Loucy (cell line): Measurements from ENCODE around the gene FRAS1.

Experiments used
- H2AFZ ChIP-seq: fragments of 200-600 bp; sonication (generic); 2 replicates; pipeline ENCODE4 v1.6.0; 2016; ENCODE audit warnings: antibody characterized with exemption, mild to moderate bottlenecking, low read length, moderate library complexity
- H3F3A ChIP-seq: fragments of 200-600 bp; 2 replicates; pipeline ENCODE4 v1.6.0; 2016; ENCODE audit warnings: antibody characterized with exemption, low read depth, mild to moderate bottlenecking
- H3K27me3 ChIP-seq: fragments of 200-600 bp; sonication (generic); 2 replicates; pipeline ENCODE4 v1.6.1; 2014; ENCODE audit warnings: low read length, mild to moderate bottlenecking; ENCODE audit not compliant: insufficient read depth, poor library complexity, severe bottlenecking
- H3K36me3 ChIP-seq: fragments of 200-600 bp; sonication (generic); 2 replicates; pipeline ENCODE4 v1.6.1; 2016; ENCODE audit warnings: low read length; ENCODE audit not compliant: insufficient read depth
- H3K4me1 ChIP-seq: fragments of 200-600 bp; sonication (generic); 2 replicates; pipeline ENCODE4 v1.5.1; 2014; ENCODE audit warnings: low read length, mild to moderate bottlenecking; ENCODE audit not compliant: insufficient read depth, poor library complexity, severe bottlenecking
- H3K4me2 ChIP-seq: fragments of 200-600 bp; sonication (generic); 2 replicates; pipeline ENCODE4 v1.6.0; 2014; ENCODE audit warnings: antibody characterized with exemption, low read length, low read depth, mild to moderate bottlenecking; ENCODE audit not compliant: poor library complexity, severe bottlenecking
- H3K4me3 ChIP-seq: fragments of 200-600 bp; sonication (generic); 2 replicates; pipeline ENCODE4 v1.5.1; 2014; ENCODE audit warnings: low read length, mild to moderate bottlenecking, mixed read lengths; ENCODE audit not compliant: poor library complexity, severe bottlenecking
- H3K79me2 ChIP-seq: fragments of 200-600 bp; sonication (generic); 2 replicates; pipeline ENCODE4 v1.6.1; 2014; ENCODE audit warnings: low read length; ENCODE audit not compliant: insufficient read depth
- H3K9ac ChIP-seq: fragments of 200-600 bp; sonication (generic); 2 replicates; pipeline ENCODE4 v1.6.0; 2014; ENCODE audit warnings: mild to moderate bottlenecking, low read depth, low read length, moderate library complexity; ENCODE audit not compliant: poor library complexity, severe bottlenecking
- H3K9me2 ChIP-seq: fragments of 200-600 bp; sonication (generic); replicated peaks from 2 replicates; pipeline ENCODE4 v1.6.1; 2016; ENCODE audit warnings: low read depth, low read length, mixed read lengths
- H3K9me3 ChIP-seq: fragments of 200-600 bp; sonication (generic); 2 replicates; pipeline ENCODE4 v1.6.1; 2014; ENCODE audit warnings: mild to moderate bottlenecking, antibody characterized with exemption, low read length, low read depth; ENCODE audit not compliant: insufficient read depth
- H4K20me1 ChIP-seq: fragments of 200-600 bp; sonication (generic); 2 replicates; pipeline ENCODE4 v1.6.0; 2014; ENCODE audit warnings: antibody characterized with exemption, low read length, mild to moderate bottlenecking; ENCODE audit not compliant: insufficient read depth, poor library complexity, severe bottlenecking
- CTCF ChIP-seq: fragments of 200-600 bp; sonication (generic); conservative IDR thresholded peaks from 2 replicates; pipeline ENCODE4 v1.5.1; 2014; ENCODE audit warnings: mild to moderate bottlenecking, antibody characterized with exemption, low read length
- EZH2phosphoT487 ChIP-seq: fragments of 200-600 bp; IDR thresholded peaks from 2 replicates; pipeline ENCODE4 v1.6.1; 2018; ENCODE audit warnings: antibody characterized with exemption, mild to moderate bottlenecking, moderate library complexity, borderline replicate concordance

Gene FRAS1

GRCh38 chr4:78517050-78517652, 460.0 kb downstream of the FRAS1 start:
- TF ChIP-seq CTCF (peak; percentile 86), EZH2phosphoT487 (no peak)
- peaks cover 14% of the 10 kb centered on the region for H3K4me1 ChIP-seq
- no peaks in the 10 kb centered on the region for H3K9me3 ChIP-seq
- H3K9me2 ChIP-seq, result no peaks in the 10 kb centered on the region
- no peak overlapping the region for H3K4me2 ChIP-seq
- no peaks in the 10 kb centered on the region for H3F3A ChIP-seq
- H3K9ac ChIP-seq, result no peak overlapping the region
- H4K20me1 ChIP-seq, result no peaks in the 10 kb centered on the region
- H3K27me3 ChIP-seq, result no peaks in the 10 kb centered on the region
- H3K36me3 ChIP-seq, result no peaks in the 10 kb centered on the region
- no peak overlapping the region for H3K4me3 ChIP-seq
- H3K79me2 ChIP-seq, result no peaks in the 10 kb centered on the region
- peak overlapping the region; percentile 24; the same call in 1 of the 2 replicates for H2AFZ ChIP-seq

GRCh38 chr4:78518561-78518960, 461.4 kb downstream of the FRAS1 start:
- TF ChIP-seq CTCF, result no peak
- TF ChIP-seq EZH2phosphoT487, result no peak
- Histone ChIP-seq H3K27me3 (no peaks in the 10 kb centered on the region), H3K79me2 (no peaks in the 10 kb centered on the region), H3K36me3 (no peaks in the 10 kb centered on the region), H3K4me1 (peaks cover 7% of the 10 kb centered on the region), H3K9ac (no peak overlapping the region), H3K9me2 (no peaks in the 10 kb centered on the region), H2AFZ (no peak overlapping the region), H3F3A (no peaks in the 10 kb centered on the region), H3K9me3 (no peaks in the 10 kb centered on the region), H3K4me3 (no peak overlapping the region), H3K4me2 (no peak overlapping the region), H4K20me1 (no peaks in the 10 kb centered on the region)

- H3K36me3 ChIP-seq, result no peaks in the 10 kb centered on the region
- H3K4me2 ChIP-seq, result no peak overlapping the region
Observed at GRCh38 chr4:78519962-78520361, 462.8 kb downstream of the FRAS1 start.

More at GRCh38 chr4:78519962-78520361, 462.8 kb downstream of the FRAS1 start:
- Histone ChIP-seq H3K27me3 (no peaks in the 10 kb centered on the region), H3K79me2 (no peaks in the 10 kb centered on the region), H3K9me3 (no peaks in the 10 kb centered on the region), H3F3A (no peaks in the 10 kb centered on the region), H2AFZ (no peak overlapping the region), H3K9ac (no peak overlapping the region), H3K9me2 (no peaks in the 10 kb centered on the region), H3K4me3 (no peak overlapping the region), H3K4me1 (peaks cover 7% of the 10 kb centered on the region), H4K20me1 (no peaks in the 10 kb centered on the region)
- no peak for TF ChIP-seq CTCF
- TF ChIP-seq EZH2phosphoT487, result no peak
